C4-2B (cell line): ENCODE measurements around the gene DOCK3.

Experiments
- ZFX ChIP-seq: fragments of 450-650 bp; IDR thresholded peaks from 2 replicates; pipeline ENCODE4 v1.6.1; 2017
- TF ChIP-seq, protein P1 (sequence below): fragments of 450-650 bp; conservative IDR thresholded peaks from 2 replicates; pipeline ENCODE4 v1.5.1; 2017; ENCODE audit warnings: mild to moderate bottlenecking

DNA sequence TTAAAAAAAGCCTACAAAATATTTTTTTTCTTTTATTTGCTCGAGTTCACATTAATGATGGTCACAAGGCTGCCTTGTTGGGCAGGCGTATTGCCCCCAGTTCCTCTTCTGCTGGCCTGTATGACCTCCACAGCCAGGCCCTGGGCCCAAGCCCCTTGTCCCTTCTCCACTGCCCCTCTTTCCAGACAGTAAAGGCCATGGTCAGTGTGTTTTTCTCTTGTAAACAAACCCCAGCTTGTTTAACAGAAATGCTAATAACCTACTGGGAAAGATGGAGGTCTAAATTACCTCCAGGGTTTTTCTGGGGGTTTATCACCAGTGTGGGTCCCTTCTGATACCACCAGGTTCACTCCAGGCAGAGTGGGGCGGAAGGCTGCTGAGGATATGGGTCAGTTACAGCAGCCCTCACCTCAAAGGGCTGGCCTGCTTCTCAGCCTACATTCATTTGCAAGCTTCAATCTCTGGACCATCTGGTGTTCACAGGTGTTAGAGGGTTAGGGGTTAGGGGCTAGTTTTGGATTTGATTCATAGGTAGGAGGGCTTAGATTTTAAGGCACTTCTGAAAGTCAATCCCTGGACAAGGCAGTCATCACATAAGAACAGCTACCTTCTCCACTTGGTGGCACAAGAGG, 708.3 kb downstream of the DOCK3 start:
- no peak for TF ChIP-seq ZFX
- TF ChIP-seq, protein P1, sequence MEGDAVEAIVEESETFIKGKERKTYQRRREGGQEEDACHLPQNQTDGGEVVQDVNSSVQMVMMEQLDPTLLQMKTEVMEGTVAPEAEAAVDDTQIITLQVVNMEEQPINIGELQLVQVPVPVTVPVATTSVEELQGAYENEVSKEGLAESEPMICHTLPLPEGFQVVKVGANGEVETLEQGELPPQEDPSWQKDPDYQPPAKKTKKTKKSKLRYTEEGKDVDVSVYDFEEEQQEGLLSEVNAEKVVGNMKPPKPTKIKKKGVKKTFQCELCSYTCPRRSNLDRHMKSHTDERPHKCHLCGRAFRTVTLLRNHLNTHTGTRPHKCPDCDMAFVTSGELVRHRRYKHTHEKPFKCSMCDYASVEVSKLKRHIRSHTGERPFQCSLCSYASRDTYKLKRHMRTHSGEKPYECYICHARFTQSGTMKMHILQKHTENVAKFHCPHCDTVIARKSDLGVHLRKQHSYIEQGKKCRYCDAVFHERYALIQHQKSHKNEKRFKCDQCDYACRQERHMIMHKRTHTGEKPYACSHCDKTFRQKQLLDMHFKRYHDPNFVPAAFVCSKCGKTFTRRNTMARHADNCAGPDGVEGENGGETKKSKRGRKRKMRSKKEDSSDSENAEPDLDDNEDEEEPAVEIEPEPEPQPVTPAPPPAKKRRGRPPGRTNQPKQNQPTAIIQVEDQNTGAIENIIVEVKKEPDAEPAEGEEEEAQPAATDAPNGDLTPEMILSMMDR = no peak
